ENCODE measurements around the gene EMILIN3. TPM values are rescaled to one million over a fixed set of nuclear protein-coding genes. Genes with fewer than 3 reads are reported as not detected.

Gene EMILIN3
- total RNA-seq, 2 donors from 2014 or later: 0.44 to 3.4 TPM

Other genes with a start within 250 kb of the EMILIN3 start
- gene PLCG1, start 229.3 kb downstream of the EMILIN3 start, total RNA-seq: 10 to 100 TPM; 40.0 to 64.8 TPM
- gene ZHX3, start 49.1 kb downstream of the EMILIN3 start, total RNA-seq: 10 to 100 TPM; 32.8 to 34.2 TPM
- gene LPIN3, start 26.0 kb downstream of the EMILIN3 start, total RNA-seq: 10 to 100 TPM; 12.1 to 12.9 TPM

All from left cardiac atrium (tissue), 2 donors.